Loucy (cell line): ENCODE results near the gene ACTL7B.

Experiments used
- H2AFZ ChIP-seq: fragments of 200-600 bp; sonication (generic); 2 replicates; pipeline ENCODE4 v1.6.0; 2016; ENCODE audit warnings: antibody characterized with exemption, mild to moderate bottlenecking, low read length, moderate library complexity
- H3F3A ChIP-seq: fragments of 200-600 bp; 2 replicates; pipeline ENCODE4 v1.6.0; 2016; ENCODE audit warnings: antibody characterized with exemption, low read depth, mild to moderate bottlenecking
- H3K27me3 ChIP-seq: fragments of 200-600 bp; sonication (generic); 2 replicates; pipeline ENCODE4 v1.6.1; 2014; ENCODE audit warnings: low read length, mild to moderate bottlenecking; ENCODE audit not compliant: insufficient read depth, poor library complexity, severe bottlenecking
- H3K36me3 ChIP-seq: fragments of 200-600 bp; sonication (generic); 2 replicates; pipeline ENCODE4 v1.6.1; 2016; ENCODE audit warnings: low read length; ENCODE audit not compliant: insufficient read depth
- H3K4me1 ChIP-seq: fragments of 200-600 bp; sonication (generic); 2 replicates; pipeline ENCODE4 v1.5.1; 2014; ENCODE audit warnings: low read length, mild to moderate bottlenecking; ENCODE audit not compliant: insufficient read depth, poor library complexity, severe bottlenecking
- H3K4me2 ChIP-seq: fragments of 200-600 bp; sonication (generic); 2 replicates; pipeline ENCODE4 v1.6.0; 2014; ENCODE audit warnings: antibody characterized with exemption, low read length, low read depth, mild to moderate bottlenecking; ENCODE audit not compliant: poor library complexity, severe bottlenecking
- H3K4me3 ChIP-seq: fragments of 200-600 bp; sonication (generic); 2 replicates; pipeline ENCODE4 v1.5.1; 2014; ENCODE audit warnings: low read length, mild to moderate bottlenecking, mixed read lengths; ENCODE audit not compliant: poor library complexity, severe bottlenecking
- H3K79me2 ChIP-seq: fragments of 200-600 bp; sonication (generic); 2 replicates; pipeline ENCODE4 v1.6.1; 2014; ENCODE audit warnings: low read length; ENCODE audit not compliant: insufficient read depth
- H3K9ac ChIP-seq: fragments of 200-600 bp; sonication (generic); 2 replicates; pipeline ENCODE4 v1.6.0; 2014; ENCODE audit warnings: mild to moderate bottlenecking, low read depth, low read length, moderate library complexity; ENCODE audit not compliant: poor library complexity, severe bottlenecking
- H3K9me2 ChIP-seq: fragments of 200-600 bp; sonication (generic); replicated peaks from 2 replicates; pipeline ENCODE4 v1.6.1; 2016; ENCODE audit warnings: low read depth, low read length, mixed read lengths
- H3K9me3 ChIP-seq: fragments of 200-600 bp; sonication (generic); 2 replicates; pipeline ENCODE4 v1.6.1; 2014; ENCODE audit warnings: mild to moderate bottlenecking, antibody characterized with exemption, low read length, low read depth; ENCODE audit not compliant: insufficient read depth
- H4K20me1 ChIP-seq: fragments of 200-600 bp; sonication (generic); 2 replicates; pipeline ENCODE4 v1.6.0; 2014; ENCODE audit warnings: antibody characterized with exemption, low read length, mild to moderate bottlenecking; ENCODE audit not compliant: insufficient read depth, poor library complexity, severe bottlenecking
- EZH2phosphoT487 ChIP-seq: fragments of 200-600 bp; IDR thresholded peaks from 2 replicates; pipeline ENCODE4 v1.6.1; 2018; ENCODE audit warnings: antibody characterized with exemption, mild to moderate bottlenecking, moderate library complexity, borderline replicate concordance
- TF ChIP-seq, protein P1 (sequence below): fragments of 200-600 bp; sonication (generic); conservative IDR thresholded peaks from 2 replicates; pipeline ENCODE4 v1.5.1; 2014; ENCODE audit warnings: mild to moderate bottlenecking, antibody characterized with exemption, low read length

Gene ACTL7B

DNA sequence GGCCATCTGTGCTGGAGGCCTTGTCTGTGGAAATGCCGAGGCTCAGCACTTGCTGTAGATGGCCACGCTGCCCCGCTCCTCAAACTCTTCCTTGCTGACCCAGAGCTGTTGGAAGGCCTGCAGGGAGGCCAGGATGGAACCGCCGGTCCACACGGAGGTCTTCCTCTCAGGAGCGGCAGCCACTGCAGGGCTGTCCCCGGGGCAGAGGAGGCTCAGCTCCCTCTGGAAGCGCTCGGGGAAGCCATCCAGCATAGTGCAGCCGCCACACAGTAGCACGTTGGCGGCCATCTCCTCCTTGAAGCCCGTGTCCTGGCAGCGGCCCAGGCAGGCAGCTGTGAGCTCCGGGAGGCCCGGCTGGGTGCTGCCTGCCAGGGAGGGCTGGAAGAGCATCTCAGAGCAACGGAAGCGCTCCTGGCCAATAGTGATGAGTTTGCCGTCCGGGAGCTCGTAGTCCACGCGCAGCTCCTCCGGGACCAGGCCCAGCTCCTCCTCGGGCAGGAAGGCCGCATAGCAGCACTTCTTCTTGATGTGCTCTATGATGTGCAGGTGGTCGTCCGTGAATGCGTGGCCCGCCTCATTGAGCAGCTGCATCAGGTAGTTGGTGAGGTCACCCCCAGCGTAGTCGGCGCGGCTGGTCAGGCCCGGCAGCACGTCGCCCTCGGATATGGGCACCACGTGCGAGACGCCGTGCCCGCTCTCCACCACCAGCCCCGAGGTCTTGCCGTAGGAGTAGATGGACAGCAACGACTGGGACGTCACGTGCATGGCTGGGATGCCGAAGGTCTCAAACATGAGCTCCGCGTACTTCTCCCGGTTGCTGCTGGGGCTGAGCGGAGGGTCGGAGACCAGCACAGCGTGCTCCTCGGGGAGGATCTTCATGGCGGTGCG lies 901 bp downstream of the ACTL7B start:
- H3K4me3 ChIP-seq: no peak overlapping the region
- no peak overlapping the region for H3K9ac ChIP-seq
- no peak overlapping the region for H2AFZ ChIP-seq
- TF ChIP-seq, protein P1, sequence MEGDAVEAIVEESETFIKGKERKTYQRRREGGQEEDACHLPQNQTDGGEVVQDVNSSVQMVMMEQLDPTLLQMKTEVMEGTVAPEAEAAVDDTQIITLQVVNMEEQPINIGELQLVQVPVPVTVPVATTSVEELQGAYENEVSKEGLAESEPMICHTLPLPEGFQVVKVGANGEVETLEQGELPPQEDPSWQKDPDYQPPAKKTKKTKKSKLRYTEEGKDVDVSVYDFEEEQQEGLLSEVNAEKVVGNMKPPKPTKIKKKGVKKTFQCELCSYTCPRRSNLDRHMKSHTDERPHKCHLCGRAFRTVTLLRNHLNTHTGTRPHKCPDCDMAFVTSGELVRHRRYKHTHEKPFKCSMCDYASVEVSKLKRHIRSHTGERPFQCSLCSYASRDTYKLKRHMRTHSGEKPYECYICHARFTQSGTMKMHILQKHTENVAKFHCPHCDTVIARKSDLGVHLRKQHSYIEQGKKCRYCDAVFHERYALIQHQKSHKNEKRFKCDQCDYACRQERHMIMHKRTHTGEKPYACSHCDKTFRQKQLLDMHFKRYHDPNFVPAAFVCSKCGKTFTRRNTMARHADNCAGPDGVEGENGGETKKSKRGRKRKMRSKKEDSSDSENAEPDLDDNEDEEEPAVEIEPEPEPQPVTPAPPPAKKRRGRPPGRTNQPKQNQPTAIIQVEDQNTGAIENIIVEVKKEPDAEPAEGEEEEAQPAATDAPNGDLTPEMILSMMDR: no peak
- no peak for TF ChIP-seq EZH2phosphoT487
- H3K4me1 ChIP-seq: no peaks in the 10 kb centered on the region
- H3K4me2 ChIP-seq: no peak overlapping the region
- no peaks in the 10 kb centered on the region for H3K9me3 ChIP-seq
- H3K79me2 ChIP-seq: no peaks in the 10 kb centered on the region
- no peaks in the 10 kb centered on the region for H3F3A ChIP-seq
- H3K36me3 ChIP-seq: no peaks in the 10 kb centered on the region
- H3K27me3 ChIP-seq: no peaks in the 10 kb centered on the region
- H4K20me1 ChIP-seq: no peaks in the 10 kb centered on the region
- no peaks in the 10 kb centered on the region for H3K9me2 ChIP-seq

DNA sequence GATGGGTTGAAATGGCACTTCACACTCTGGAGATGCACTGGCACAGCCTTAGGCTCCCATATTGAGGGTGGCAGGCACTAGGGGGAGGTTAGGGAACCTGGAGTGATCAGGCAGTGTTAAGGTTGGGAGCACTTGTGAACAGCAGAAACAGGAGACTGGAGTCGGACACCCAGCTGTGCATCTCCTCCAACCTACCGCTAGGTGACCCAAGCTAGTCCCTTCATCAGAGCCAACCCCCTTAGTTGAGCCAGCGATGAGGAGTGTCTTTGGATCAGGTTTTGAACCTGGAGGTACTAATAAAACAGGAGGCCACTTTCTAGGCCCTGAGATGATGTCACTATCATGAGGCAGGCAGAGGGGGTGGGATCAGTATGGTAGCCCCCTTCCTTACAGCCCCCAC lies 1.7 kb downstream of the ACTL7B start:
- Histone ChIP-seq H3K4me2 (no peak overlapping the region), H3K4me3 (no peak overlapping the region), H3K9me3 (no peaks in the 10 kb centered on the region), H4K20me1 (no peaks in the 10 kb centered on the region), H3K9me2 (no peaks in the 10 kb centered on the region), H3K27me3 (no peaks in the 10 kb centered on the region), H3K9ac (no peak overlapping the region), H2AFZ (no peak overlapping the region), H3K36me3 (no peaks in the 10 kb centered on the region), H3K79me2 (no peaks in the 10 kb centered on the region), H3K4me1 (no peaks in the 10 kb centered on the region), H3F3A (no peaks in the 10 kb centered on the region)
- TF ChIP-seq EZH2phosphoT487: no peak
- TF ChIP-seq, protein P1: no peak

DNA sequence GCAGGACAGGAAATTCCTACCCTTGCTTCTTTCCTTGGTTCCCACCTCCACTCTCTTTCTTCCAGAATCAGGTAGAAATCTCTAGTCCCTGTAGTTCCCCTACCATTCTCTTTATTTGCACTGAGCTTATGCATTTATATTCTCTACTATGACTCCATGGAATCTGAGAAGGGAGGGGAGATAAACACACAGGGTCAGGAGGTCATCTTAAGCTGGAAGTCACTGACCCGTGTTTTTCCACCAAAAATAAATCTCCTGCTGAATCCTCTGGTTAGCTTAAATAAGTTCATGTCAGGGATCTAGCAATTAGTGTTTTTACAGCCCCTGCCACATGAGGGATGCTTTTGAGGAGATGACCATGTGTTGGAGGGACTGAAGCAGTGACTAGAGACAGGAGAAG lies 3.7 kb downstream of the ACTL7B start:
- Histone ChIP-seq H3K36me3 (no peaks in the 10 kb centered on the region), H3K9ac (no peak overlapping the region), H2AFZ (no peak overlapping the region), H3K9me2 (no peaks in the 10 kb centered on the region), H3K4me2 (no peak overlapping the region), H3K9me3 (no peaks in the 10 kb centered on the region), H3K27me3 (no peaks in the 10 kb centered on the region), H3K4me3 (no peak overlapping the region), H3K4me1 (no peaks in the 10 kb centered on the region), H3K79me2 (no peaks in the 10 kb centered on the region), H3F3A (no peaks in the 10 kb centered on the region), H4K20me1 (no peaks in the 10 kb centered on the region)
- TF ChIP-seq, protein P1: no peak
- TF ChIP-seq EZH2phosphoT487: no peak
